Stimulated activated CD4-positive, alpha-beta T cell treated with anti-CD3 and anti-CD28 coated beads, TNF-alpha, amount 100 ng/mL, for 1 hour (primary cell): ENCODE measurements around the gene PAX8.

Experiments used
- DNase-seq, 3 donors: peaks; one replicate each; pipeline ENCODE4 v3.0.0-alpha.2; 2020; ENCODE audit warnings: low read depth in 3 of 3, low spot score in 1 of 3

The PAX8 gene

DNA sequence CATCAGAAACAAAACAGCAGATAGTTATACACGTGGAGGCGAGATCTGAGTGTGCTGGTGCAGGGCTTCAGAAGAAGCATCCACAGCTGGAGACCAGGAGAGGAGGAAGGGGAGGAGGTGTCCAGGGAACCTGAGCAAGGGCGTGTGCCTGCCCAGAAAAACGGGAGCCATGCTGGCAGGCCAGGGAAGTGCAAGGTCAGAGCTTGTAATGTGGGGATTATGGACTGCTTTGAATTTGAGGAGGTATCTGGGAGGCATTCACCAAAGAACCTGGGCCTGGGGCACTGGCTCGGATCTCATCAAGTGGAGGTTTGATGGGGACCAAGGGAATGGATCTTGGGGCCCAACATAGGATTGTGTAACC is 92.3 kb downstream of the PAX8 start:
- DNase-seq = no peak

- DNase-seq = no peak
These were observed 92.9 kb downstream of the PAX8 start for GRCh38 chr2:113185664-113186432.

GRCh38 chr2:113184531-113185230 is 94.0 kb downstream of the PAX8 start:
- no peak for DNase-seq

- DNase-seq = no peak
These were observed 95.0 kb downstream of the PAX8 start for GRCh38 chr2:113183703-113184102.

DNA sequence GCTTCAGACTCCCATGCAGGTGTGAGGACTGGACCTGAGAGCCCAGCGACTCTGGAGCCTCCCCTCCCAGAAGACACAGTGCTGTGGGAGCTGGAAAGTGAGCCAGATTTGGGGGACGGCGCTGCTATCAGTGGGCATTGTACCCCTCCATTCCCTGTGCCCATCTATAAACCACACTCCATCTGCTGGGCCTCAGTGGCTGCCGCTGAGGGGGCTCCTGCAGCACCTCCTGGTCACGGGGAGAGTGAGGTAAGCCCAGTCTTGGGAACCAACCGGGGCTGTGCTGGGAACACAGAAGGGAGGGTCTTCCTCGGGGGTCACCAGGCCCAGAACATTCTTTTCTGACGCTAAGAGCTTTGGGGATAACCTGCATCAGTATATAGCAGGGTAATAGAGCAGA is 95.5 kb downstream of the PAX8 start:
- no peak for DNase-seq

DNA sequence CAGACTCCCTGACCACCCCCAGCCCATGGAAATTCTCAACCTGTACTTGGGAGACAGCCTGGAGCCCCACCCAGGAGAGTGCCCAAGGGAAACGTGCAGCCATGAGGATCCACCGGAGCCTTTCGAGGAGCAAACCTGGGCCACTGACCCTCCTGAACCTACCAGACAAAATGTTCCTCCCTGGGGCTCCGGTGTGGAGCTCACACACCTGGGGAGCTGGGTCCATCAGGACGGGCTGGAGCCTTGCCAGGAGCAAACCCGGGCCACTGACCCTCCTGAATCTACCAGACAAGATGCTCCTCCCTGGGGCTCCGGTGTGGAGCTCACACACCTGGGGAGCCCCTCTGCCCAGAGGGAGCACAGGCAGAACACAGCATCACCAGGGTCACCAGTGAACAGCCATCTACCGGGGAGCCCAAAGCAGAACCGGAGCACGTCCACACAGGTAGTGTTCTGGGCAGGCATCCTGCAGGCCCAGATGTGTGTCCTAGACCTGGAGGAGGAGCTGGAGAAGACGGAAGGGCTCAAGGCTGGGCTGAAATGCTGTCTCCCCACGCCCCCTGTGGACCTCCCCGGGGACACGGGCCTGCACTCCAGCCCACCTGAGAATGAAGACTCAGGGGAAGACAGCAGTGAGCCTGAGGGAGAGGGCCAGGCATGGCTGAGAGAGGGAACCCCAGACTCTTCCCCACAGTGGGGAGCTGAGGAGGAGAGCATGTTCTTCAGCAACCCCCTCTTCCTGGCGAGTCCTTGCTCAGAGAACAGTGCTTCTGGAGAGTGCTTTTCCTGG is 96.1 kb downstream of the PAX8 start:
- no peak for DNase-seq

DNA sequence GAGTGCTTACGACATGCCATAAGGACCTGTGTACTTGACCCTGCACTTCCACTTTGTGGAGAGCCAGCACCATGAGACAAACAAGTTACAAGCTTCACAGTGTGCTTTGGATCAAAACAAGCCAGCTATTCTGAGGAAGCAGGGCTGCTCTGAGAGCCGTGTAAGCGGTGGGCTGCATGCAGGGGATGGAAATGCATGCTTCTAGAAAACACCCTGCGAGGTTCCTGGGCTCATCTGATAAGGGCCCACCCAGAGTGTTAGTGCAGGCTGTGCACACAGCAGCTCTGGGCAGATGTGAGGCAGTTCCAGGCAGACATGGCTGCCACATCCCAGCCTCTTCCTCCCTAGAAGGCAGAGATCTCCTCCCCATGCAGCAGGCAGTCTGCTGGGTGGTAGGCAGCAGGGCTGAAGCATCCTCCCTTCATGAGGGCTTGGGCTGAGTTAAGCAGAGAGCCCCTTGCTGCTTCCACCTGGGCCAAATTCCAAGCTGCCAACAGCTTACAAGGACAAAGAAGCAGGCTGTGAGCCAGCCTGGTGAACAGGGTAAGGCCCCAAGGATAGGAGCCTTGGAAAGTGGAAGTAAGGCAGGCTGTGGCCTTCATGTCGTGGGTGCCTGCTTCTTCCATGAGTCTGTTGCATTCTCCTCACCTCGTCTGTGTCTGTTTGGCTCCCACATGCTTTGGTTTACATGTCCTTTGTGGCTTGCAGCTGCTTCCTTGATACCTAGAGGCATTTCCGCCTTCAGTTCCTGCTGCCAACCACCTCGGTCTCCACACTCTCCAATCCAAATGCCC is 97.3 kb downstream of the PAX8 start:
- no peak for DNase-seq

DNA sequence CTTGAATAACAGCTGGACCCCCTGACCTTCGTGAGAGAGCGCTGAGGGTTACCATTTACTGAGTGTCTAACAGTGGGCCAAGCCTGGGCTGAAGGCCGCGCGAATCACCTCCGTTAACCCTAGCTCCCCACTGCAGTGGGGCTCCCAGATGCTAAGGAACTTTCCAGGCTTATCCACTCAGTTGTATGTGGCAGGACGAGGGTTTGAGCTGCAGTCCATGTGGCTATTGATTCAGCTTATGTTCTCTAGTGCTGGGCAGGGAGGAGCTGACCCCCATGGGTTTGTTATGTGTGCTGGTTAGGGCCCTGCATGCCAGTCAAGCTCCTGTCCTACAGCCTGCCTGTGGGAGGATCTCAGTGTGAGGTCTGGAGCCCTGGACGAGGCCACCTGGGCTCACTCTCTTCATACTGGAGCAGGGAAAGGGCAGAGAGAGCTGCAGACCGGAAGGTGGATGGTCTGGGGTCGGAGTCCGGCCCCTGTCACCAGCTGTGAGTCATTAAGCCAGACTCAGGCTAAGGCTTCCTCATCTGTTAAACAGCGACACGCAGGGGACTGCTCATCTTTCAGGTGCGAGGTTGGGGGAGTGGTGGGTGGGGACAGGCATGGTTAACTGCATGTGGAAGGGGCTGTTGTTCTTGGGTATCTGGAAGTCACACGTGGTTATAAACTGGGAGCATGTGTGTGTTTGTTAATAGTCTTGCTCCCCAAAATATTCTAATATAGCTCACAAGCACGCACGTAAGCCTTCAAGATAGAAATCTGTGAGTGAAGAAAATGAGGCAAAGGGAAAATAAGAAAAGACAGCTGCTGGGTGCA is 98.4 kb downstream of the PAX8 start:
- no peak for DNase-seq

DNA sequence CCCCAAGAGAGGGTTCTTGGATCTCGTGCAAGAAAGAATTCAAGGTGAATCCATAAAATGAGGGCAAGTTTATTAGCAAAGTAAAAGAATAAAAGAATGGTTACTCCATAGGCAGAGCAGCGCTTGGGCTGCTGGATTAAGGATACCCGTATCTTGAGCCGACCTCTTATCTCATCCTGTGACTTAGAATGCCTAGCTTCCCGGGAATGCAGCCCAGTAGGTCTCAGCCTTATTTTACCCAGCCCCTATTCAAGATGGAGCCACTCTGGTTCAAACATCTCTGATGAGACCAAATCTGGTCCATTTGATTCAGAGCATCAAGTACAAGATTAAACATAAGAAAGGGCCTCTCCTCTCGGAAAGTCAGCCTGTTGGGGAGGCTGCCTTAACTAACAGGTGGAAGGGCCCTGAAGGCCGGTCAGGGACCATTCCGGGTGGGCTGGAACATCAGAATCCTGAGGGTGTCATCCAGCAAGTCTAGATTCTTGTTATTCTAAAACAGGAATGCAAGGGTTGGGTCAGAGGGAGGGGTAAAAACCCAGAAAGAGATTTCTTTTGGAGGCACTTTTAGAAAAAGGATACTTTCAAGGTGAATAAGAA is 99.2 kb downstream of the PAX8 start:
- no peak for DNase-seq

- DNase-seq = no peak
These were observed 99.8 kb downstream of the PAX8 start for GRCh38 chr2:113178891-113179290.

DNA sequence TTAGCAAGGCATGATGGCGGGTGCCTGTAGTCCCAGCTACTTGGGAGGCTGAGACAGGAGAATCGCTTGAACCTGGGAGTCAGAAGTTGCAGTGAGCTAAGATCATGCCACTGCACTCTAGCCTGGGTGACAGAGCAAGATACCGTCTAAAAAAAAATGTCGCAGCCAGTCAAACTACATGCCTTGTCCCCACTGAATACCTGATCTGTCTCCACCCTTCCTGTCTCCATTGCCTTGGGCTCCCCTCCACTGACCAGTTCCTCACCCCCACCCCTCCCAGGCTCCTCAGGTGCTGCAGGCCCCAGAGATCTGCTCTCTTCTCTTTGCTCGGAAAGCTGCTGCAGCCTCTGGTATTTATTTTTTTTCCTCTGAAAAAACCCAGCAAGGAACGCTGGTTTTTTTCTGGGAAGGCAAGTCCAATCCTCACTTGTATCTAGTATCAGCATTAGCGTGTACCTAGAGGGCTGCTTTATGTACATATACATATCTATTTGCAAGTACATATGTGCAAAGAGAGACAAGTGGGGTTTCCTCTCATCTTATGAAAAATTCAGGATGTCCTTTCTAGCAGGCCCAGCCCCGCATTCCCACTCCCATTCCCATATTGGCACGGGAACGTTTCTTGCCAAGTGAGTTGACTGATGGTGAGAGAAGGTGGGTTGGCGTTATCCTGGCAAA is 100.5 kb downstream of the PAX8 start:
- DNase-seq = no peak

GRCh38 chr2:113176696-113177355 is 101.9 kb downstream of the PAX8 start:
- DNase-seq = no peak

- DNase-seq = no peak
These were observed 102.7 kb downstream of the PAX8 start for GRCh38 chr2:113175736-113176695.

GRCh38 chr2:113175042-113175628 is 103.6 kb downstream of the PAX8 start:
- peak in 2 of 3 donors; percentile 45 to 52 for DNase-seq

GRCh38 chr2:113174376-113174750 is 104.4 kb downstream of the PAX8 start:
- no peak for DNase-seq

GRCh38 chr2:113173542-113174375 is 105.0 kb downstream of the PAX8 start, which contains the start of gene PSD4:
PSD4 (plus strand) TSS chr2:113173971; CDS start chr2:113182457, 8,486 bp downstream.
- peak; percentile 64 to 70 (median 69) for DNase-seq
